ENCODE results near the gene SSC4D.

DNA sequence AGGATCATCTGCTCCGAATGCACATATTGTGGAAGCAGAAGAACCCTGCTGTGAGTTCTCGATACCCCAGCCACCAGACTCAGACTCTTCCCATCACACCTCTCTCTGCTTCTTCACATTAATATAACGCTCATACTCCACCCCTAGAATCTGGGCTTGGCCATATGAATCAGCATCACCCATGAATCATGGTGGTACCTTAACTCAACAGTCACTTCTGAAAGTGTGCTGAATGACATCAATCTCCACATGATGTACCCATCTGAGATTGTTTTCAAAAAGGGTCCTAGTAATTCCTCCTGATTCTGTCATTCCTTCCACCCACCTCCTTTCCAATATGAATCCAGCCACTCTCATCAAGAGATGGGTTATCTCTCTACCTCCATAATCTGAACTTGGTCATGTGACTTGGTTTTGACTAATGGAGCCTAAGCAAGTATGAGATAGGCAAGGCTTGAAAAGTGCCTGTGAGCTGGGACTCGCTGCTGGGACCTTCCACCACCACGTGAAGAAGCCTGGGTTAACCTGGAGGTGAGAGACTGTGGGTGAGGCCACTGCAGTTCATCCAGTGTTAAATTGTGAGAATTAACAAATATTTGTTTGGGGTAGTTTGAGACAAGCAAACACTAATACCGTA is 66.1 kb downstream of the SSC4D start:
- TF ChIP-seq, protein P1, sequence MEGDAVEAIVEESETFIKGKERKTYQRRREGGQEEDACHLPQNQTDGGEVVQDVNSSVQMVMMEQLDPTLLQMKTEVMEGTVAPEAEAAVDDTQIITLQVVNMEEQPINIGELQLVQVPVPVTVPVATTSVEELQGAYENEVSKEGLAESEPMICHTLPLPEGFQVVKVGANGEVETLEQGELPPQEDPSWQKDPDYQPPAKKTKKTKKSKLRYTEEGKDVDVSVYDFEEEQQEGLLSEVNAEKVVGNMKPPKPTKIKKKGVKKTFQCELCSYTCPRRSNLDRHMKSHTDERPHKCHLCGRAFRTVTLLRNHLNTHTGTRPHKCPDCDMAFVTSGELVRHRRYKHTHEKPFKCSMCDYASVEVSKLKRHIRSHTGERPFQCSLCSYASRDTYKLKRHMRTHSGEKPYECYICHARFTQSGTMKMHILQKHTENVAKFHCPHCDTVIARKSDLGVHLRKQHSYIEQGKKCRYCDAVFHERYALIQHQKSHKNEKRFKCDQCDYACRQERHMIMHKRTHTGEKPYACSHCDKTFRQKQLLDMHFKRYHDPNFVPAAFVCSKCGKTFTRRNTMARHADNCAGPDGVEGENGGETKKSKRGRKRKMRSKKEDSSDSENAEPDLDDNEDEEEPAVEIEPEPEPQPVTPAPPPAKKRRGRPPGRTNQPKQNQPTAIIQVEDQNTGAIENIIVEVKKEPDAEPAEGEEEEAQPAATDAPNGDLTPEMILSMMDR (conservative IDR thresholded peaks at IDR 0.05 in 1 of 2, IDR thresholded peaks at IDR 0.05 in 1 of 2; ENCODE audit: extremely low read depth in 1 of 2, insufficient read depth in 1 of 2, low read depth in 1 of 2, low read length in 2 of 2), result no peak
- TF ChIP-seq EZH2 (IDR thresholded peaks at IDR 0.05; ENCODE audit: borderline replicate concordance, low read length), result no peak
